Subcutaneous adipose tissue (tissue), 4 donors: ENCODE measurements around the gene KIF26B. TPM values are rescaled to one million over a fixed set of nuclear protein-coding genes. Genes with fewer than 3 reads are reported as not detected.

Source experiments
- CTCF ChIP-seq: fragments of 450-650 bp; IDR thresholded peaks from one replicate; pipeline ENCODE4 v1.5.1; 2016; ENCODE audit warnings: low read depth, mild to moderate bottlenecking, control low read depth, antibody characterized with exemption, moderate library complexity
- total RNA-seq, 4 donors: library from RNA; depleted of rRNA; stranded (reverse); fragments of >200 nt; gene quantifications; one replicate each; pipeline ENCODE4 v1.1.0, GENCODE V29; 2016

KIF26B gene
- total RNA-seq, 4 donors from 2014 or later = under 0.01 to 0.16 (median under 0.01) TPM

DNA sequence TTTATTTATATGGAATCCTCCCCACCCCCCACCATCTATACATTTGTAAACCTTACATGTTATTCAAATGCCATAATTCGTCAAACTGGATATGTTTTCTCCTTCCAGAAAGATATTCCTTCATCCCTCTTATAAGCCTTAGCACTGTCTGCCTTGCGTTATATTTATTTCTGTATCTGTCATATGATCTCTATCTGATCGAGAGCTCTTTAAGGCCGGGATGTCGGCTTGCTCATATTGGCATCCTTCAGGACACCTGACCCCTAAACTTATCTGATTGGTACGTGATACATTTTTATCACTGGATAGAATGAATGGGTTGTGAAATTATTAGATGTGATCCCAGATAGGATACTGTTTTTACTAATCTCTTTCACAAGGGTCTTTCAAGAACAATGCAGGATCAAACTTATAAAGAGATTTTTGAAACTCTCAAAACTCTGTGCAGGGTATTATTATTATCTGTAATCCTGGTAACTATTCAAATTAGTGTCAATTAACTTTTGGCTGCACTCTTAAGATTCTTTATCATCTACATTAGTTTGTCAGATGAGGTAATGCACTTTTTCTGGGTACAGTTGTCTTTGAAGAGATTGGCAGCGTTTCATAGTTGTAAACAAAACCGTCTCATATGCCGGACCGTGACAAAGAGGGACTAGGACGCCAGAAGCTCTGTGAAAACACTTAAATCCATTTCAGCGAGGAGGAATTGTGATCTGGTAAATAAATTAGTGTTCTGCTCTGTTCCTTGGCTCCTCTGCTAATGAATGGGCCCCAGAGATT lies 152.0 kb downstream of the KIF26B start:
- no peak for TF ChIP-seq CTCF

- no peak for TF ChIP-seq CTCF
Observed at GRCh38 chr1:245310571-245311531, 156.1 kb downstream of the KIF26B start.

DNA sequence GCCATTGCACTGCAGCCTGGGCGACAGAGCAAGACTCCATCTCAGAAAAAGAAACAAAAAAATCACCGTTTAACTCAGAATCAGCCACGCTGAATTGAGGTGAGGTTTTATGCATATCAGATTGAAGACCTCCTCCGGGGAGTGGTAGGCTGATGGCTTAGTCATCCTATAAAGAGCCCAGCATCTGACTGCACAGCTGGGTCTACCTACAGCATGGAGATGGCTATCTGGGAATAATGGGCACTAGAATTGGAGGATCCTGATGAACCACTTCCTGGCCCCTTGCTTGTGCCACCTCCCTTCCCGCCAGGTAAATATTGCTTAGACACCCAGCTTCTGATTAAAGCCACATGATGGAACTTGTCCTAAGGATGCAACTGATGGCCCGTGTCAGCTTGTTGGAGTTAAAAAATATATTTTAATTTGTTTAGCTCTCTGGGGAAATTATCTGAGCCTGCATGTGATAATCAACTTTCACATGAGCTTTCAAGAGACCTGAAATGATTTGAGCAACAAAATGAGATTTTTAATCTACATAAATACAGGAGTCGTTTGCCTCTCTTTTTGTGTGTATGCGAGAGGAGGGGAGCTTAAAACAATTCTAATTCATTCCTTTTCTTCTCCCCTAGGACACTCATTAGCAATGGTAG lies 157.2 kb downstream of the KIF26B start:
- no peak for TF ChIP-seq CTCF

GRCh38 chr1:245313576-245313975 lies 158.8 kb downstream of the KIF26B start:
- TF ChIP-seq CTCF = no peak

DNA sequence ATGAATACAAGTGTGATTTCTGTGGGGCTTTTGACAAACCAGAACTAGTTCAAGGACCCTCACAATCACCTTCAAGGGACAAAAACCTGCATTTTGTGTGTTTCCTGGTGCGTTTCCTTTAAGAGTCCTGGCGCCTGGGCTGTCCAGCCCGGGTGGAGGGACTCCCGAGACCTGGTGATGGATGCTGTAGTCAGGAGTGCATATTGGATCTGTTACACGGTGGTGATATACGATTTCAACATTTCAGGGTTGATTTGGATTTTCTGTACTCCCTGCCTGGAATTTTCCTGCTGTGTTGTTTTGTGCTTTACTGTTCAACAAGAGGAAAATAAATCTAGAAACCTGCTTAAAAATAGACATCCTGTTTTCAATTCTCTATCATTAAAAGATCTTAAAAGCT lies 162.0 kb downstream of the KIF26B start:
- TF ChIP-seq CTCF = no peak

- no peak for TF ChIP-seq CTCF
Observed at GRCh38 chr1:245317217-245317616, 162.4 kb downstream of the KIF26B start.
